ENCODE data around the gene BTBD7.

The BTBD7 gene

DNA sequence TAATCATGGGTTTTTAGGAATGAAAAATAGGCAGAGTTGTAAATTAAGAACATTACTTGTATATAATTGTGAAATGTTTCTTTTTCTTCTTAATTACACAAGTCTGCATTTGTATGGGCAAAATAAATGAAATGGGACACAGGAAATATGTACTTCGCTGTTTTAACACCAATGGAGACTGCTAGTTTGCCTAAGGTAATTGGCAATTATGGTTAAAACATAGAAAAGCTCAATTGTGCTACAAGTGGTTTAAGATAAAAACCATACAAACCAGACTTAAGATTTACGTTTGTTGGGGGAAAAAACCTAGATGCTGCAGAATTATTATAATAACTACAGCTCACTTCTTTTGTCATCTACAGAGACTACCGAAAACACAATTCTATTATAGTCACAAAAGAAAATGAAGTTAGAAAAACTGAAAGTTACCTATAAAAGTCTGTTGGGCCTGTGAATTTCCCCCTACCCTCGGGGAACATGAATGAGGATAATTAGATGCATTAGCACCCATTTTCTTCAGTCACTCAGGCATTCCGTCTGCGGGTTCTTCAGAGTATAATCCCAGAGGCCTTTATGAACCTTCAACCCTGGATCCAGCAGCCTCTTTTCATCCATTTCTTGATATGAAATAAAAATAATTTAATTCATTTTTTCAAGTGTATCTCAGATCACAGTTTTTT, 37.2 kb downstream of the BTBD7 start:
- no peak for DNase-seq (ENCODE audit: low spot score)
- ChIA-PET POLR2A (ENCODE audit: low non-redundant PET) (no interaction called here), CTCF (interaction anchor here (0.6 kb wide), 1 partner anchor 18 kb away, joined by 4 read pairs; no protein-coding TSS in a partner anchor)
- H3K27ac ChIP-seq, result no peak overlapping the region
- TF ChIP-seq CTCF (conservative IDR thresholded peaks at IDR 0.05; ENCODE audit: low read depth), result no peak

DNA sequence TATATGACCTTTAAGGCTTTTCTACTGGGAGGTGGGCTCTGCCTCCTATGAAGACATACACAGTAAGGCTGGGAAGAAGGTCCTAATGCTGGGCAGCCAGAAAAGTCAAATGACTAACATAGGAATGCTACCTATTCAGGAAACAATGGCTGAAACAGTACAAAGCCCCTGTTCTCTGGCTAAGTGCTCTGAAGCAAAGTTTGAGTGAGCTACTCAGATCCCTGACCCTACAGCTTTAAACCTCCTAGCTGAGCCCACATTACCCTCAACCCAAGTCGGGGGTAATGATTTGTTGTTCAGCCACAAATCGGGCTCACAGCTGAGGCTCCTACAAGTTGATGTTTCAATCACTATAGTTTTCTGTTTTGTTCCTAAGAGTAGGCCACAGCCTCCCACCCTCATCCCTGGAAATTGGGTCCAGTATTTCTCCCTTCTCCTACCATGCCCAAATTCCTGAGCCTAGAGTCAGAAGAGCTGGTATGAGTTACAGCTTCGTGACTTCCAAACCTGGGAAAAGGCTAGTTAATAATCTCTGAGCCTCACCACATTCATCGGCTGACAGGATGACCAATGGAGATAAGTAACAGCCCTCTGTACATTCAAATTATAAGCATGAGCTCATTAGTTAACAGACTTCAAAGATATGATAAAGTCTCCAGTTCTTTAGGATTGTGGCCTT, 46.5 kb downstream of the BTBD7 start:
- H3K27ac ChIP-seq, result no peak overlapping the region
- ChIA-PET CTCF (no interaction called here), POLR2A (ENCODE audit: low non-redundant PET) (no interaction called here)
- no peak for DNase-seq (ENCODE audit: low spot score)
- no peak for TF ChIP-seq CTCF (conservative IDR thresholded peaks at IDR 0.05; ENCODE audit: low read depth)

GRCh38 chr14:93285044-93285443, 47.8 kb downstream of the BTBD7 start:
- DNase-seq (ENCODE audit: low spot score), result no peak
- CTCF ChIA-PET, result no interaction called here

DNA sequence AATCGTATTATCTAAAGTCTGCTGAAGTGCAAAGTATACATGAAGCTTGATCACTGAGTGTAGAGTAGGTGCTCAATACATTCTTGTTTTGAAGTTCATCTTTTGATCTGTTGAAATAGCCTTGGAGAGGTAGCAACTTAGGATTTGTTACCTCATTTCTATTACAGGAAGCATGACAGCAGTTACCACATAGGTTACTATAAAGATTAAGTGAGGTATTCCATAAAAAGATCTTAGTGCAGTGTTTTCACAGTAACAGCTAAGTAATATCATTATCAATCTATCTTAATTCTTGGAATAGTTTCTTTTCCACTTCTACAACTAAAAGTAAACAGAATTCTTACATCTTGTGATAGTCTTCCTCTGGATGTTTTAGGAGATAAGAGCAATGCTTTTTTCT, 50.9 kb downstream of the BTBD7 start:
- no peak for DNase-seq (ENCODE audit: low spot score)
- H3K27ac ChIP-seq, result no peak overlapping the region
- no peak for TF ChIP-seq CTCF (conservative IDR thresholded peaks at IDR 0.05; ENCODE audit: low read depth)
- ChIA-PET CTCF (no interaction called here), POLR2A (ENCODE audit: low non-redundant PET) (no interaction called here)

More at GRCh38 chr14:93285044-93285443, 47.8 kb downstream of the BTBD7 start:
- no peak for TF ChIP-seq CTCF (conservative IDR thresholded peaks at IDR 0.05; ENCODE audit: low read depth)
- POLR2A ChIA-PET (ENCODE audit: low non-redundant PET), result no interaction called here
- H3K27ac ChIP-seq, result no peak overlapping the region

- POLR2A ChIA-PET (ENCODE audit: low non-redundant PET), result interaction anchor here (0.6 kb wide), 1 partner anchor 15 kb away, joined by 3 read pairs; no protein-coding TSS in a partner anchor
- H3K27ac ChIP-seq, result no peak overlapping the region
- no peak for TF ChIP-seq CTCF (conservative IDR thresholded peaks at IDR 0.05; ENCODE audit: low read depth)
- CTCF ChIA-PET, result no interaction called here
- DNase-seq (ENCODE audit: low spot score), result no peak
These were observed 52.1 kb downstream of the BTBD7 start for GRCh38 chr14:93280743-93281142.

DNA sequence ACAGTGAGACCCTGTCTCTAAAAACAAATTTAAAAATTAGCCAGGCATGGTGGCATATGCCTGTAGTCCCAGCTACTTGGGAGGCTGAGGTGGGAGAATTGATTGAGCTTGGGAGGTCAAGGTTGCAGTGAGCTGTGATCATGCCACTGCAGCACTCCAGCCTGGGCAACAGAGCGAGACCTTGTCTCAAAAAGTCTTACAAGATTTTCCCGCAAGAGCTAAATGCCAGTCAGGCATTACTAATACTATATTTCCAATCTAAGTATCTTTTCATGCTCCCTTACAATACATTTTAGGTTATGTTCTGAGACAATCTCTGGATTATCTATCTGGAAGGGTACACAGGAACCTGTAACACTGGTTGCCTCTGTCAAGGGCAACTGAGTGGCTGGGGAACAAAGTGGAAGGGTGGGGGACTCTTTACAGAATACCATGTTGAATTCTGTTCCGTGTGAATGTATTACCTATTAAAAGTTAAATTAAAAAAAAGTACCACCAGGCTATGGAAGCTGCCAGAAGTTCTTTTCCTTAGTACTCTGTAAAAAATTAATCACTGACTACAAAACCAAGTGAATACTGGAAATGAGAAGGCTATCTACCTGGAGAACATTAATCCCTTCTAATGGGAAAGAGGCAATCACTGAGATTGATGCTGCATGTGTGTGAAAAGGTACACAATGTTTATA, 56.7 kb downstream of the BTBD7 start:
- no peak overlapping the region for H3K27ac ChIP-seq
- DNase-seq (ENCODE audit: low spot score), result no peak
- no peak for TF ChIP-seq CTCF (conservative IDR thresholded peaks at IDR 0.05; ENCODE audit: low read depth)
- POLR2A ChIA-PET (ENCODE audit: low non-redundant PET), result no interaction called here
- CTCF ChIA-PET, result no interaction called here
